Prostate gland (tissue), 2 donors: Measurements from ENCODE around the gene HLA-DQA1. TPM values are rescaled to one million over a fixed set of nuclear protein-coding genes. Genes with fewer than 3 reads are reported as not detected.
"Not testable (repeated sequence)": the region's sequence is repeated elsewhere in the genome, so short reads cannot be mapped to it uniquely, and the experiment has no call there.

ENCODE experiments used
- DNase-seq: peaks from one replicate; pipeline ENCODE4 v3.0.0-alpha.2; 2019; ENCODE audit warnings: low spot score
- H3K27ac ChIP-seq, 2 donors: fragments of 200-600 bp; sonication (generic); 2 replicates each; pipeline ENCODE4 v1.5.1; 2017 to 2019
- H3K27me3 ChIP-seq: fragments of 200-600 bp; sonication (generic); replicated peaks from 2 replicates; pipeline ENCODE4 v1.5.1; 2019; ENCODE audit not compliant: insufficient read depth
- H3K36me3 ChIP-seq, 2 donors: fragments of 200-600 bp; sonication (generic); 1 replicate in 1 of 2; 2 replicates in 1 of 2; pipeline versions ENCODE4 v1.5.1 to v1.8.1; 2017 to 2019
- H3K4me1 ChIP-seq: fragments of 200-600 bp; sonication (generic); replicated peaks from 2 replicates; pipeline ENCODE4 v1.5.1; 2019
- H3K4me3 ChIP-seq, 2 donors: fragments of 200-600 bp; sonication (generic); 2 replicates each; pipeline ENCODE4 v1.5.1; 2017 to 2019
- H3K9me3 ChIP-seq: fragments of 200-600 bp; sonication (generic); 2 replicates; pipeline ENCODE4 v1.5.1; 2017
- POLR2A ChIP-seq: fragments of 450-650 bp; IDR thresholded peaks from one replicate; pipeline ENCODE4 v1.6.1; 2016; ENCODE audit warnings: antibody characterized with exemption, mild to moderate bottlenecking
- POLR2AphosphoS5 ChIP-seq: sonication (generic); formaldehyde crosslinking; IDR thresholded peaks from one replicate; pipeline ENCODE4 v1.6.1; 2017; ENCODE audit warnings: antibody characterized with exemption
- WGBS: methylation state at CpG from one replicate; pipeline ENCODE4 v1.1.5; 2018; 5-methylcytosine and 5-hydroxymethylcytosine counted together
- intact Hi-C: fragments of 100-400 bp; cut with DNase I; formaldehyde crosslinking; loops from one replicate; pipeline ENCODE4 v1.14.2; 2022
- total RNA-seq, 2 donors: library from RNA; depleted of rRNA; stranded (reverse); fragments of >200 nt; gene quantifications; one replicate each; pipeline ENCODE4 v1.1.0, GENCODE V29; 2016
- TF ChIP-seq, protein P1 (sequence below), 4 experiments: fragments of 200-600 bp in 2 of 4; fragments of 450-650 bp in 2 of 4; sonication (generic) in 2 of 4; IDR thresholded peaks; 1 replicate in 3 of 4; 2 replicates in 1 of 4; pipeline ENCODE4 v1.5.1; 2016 to 2019; ENCODE audit warnings: antibody characterized with exemption in 4 of 4, mild to moderate bottlenecking in 2 of 4, moderate library complexity in 2 of 4

HLA-DQA1 gene
- total RNA-seq, 2 donors from 2014 or later, result 2.4 to 3.7 TPM

DNA sequence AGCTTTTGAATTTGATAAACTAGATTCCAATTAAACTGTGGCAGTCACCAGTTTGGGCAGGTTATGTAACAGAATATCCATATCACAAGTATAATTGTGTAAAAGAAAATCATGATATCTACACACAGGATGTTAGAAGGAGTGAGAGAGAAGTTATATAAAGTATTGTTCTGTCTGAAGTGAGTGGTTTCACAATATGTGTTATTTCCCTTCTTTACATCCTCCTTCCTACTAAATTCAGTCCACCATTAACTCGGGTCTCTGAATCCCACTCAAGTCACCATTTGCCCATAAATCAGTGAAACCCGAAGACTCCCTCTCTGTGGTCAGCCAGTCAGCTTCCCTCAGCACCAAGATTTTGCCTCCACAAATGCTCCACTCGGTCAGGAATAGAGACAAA, 28.5 kb downstream of the HLA-DQA1 start:
- intact Hi-C loops, result no loop called here
- Histone ChIP-seq H3K4me1 (no peaks in the 10 kb centered on the region), H3K27me3 (no peaks in the 10 kb centered on the region), H3K4me3 (no peak overlapping the region), H3K36me3 (no peaks in the 10 kb centered on the region), H3K9me3 (no peaks in the 10 kb centered on the region), H3K27ac (no peak overlapping the region)
- 12% methylated on average over 3 of the region's 3 CpGs for WGBS
- DNase-seq, result no peak
- TF ChIP-seq POLR2AphosphoS5 (no peak), POLR2A (no peak)
- TF ChIP-seq, protein P1, sequence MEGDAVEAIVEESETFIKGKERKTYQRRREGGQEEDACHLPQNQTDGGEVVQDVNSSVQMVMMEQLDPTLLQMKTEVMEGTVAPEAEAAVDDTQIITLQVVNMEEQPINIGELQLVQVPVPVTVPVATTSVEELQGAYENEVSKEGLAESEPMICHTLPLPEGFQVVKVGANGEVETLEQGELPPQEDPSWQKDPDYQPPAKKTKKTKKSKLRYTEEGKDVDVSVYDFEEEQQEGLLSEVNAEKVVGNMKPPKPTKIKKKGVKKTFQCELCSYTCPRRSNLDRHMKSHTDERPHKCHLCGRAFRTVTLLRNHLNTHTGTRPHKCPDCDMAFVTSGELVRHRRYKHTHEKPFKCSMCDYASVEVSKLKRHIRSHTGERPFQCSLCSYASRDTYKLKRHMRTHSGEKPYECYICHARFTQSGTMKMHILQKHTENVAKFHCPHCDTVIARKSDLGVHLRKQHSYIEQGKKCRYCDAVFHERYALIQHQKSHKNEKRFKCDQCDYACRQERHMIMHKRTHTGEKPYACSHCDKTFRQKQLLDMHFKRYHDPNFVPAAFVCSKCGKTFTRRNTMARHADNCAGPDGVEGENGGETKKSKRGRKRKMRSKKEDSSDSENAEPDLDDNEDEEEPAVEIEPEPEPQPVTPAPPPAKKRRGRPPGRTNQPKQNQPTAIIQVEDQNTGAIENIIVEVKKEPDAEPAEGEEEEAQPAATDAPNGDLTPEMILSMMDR (IDR thresholded peaks at IDR 0.05), result no peak

DNA sequence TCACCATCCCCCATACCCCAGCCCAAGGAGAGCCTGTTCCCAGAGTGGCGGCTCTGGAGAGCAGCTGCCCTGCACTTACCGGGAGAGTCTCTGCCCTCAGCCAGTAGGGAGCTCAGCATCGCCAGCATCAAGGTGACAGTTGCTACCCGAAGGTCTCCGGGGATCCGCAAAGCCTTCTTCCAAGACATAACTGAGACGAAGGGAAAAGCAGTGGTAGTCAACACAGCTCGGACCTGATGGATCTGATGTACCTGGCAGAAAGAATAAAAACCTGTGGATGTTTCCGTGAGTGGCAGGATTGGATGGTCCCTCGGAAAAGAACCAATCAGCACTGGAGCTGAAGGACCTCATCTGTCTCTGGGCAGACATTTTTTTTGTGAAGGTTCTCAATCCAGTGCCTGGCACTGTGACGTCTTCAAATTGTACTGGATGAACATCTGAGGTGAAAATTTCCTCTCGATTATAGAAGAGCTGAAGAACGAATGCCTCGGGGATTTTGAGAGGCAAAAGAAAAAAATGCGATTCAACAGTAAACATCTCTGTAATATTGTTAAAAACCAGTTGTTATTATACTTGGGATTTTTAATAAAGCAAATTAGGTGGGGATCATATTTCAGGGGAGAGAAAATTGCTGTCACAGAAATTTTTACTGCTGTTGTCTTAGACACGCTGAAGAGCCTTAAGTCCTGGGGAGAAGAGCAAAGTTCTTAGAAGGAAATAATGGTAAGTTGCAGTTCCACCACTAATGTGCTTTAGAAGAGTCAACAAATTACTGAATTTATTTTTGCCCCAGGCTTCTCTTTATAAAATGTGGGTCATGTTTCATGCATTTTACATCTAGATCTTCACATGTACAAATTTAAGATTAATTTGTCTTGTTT, 29.5 kb downstream of the HLA-DQA1 start, which contains the start of gene HLA-DQB1:
Gene HLA-DQB1 (minus strand): TSS at position 238 of the 881 bp plus-strand sequence. CDS start 50 bp downstream, at position 188.
- no peak for TF ChIP-seq POLR2A
- TF ChIP-seq, protein P1 (IDR thresholded peaks at IDR 0.05), result no peak
- no peak for TF ChIP-seq POLR2AphosphoS5
- no peaks in the 10 kb centered on the region for H3K4me1 ChIP-seq
- H3K4me3 ChIP-seq, result no peak within 1 kb of the TSS
- intact Hi-C loops, result no loop called here
- no peak within 1 kb of the TSS for H3K27ac ChIP-seq
- no peaks in the 10 kb centered on the region for H3K36me3 ChIP-seq
- DNase-seq, result peak; percentile 20
- 19% methylated on average over 16 of the region's 16 CpGs for WGBS
- H3K9me3 ChIP-seq, result no peaks in the 10 kb centered on the region
- no peaks in the 10 kb centered on the region for H3K27me3 ChIP-seq

DNA sequence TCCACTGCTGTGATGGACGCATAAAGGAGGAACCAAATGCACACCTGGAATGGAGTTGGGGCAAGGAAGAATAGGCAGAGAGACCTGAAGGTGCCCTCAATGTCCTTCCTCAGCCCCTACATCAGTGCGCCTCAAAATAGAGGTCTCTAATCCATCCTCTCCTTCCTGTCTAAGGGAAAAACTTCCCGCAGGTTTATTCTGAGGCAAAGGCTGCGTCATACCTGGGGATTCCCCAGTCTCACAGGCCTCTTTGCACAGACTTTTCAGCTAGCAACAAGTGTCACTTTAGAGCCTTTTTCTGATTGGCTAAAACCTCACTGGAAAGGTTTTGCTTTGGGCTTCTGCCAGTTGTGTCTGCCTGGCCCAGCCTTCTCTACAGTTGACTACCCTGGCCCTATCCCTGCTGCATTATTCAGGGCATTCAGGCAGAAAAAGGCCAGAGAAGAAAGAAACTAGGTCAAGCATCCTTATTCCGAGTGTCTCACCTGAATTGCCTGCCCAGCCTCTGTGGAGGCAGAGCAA, 31.1 kb downstream of the HLA-DQA1 start:
- Histone ChIP-seq H3K36me3 (no peaks in the 10 kb centered on the region), H3K27me3 (no peaks in the 10 kb centered on the region), H3K27ac (no peak overlapping the region), H3K4me1 (no peaks in the 10 kb centered on the region), H3K4me3 (no peak overlapping the region), H3K9me3 (no peaks in the 10 kb centered on the region)
- 34% methylated on average over 5 of the region's 5 CpGs for WGBS
- TF ChIP-seq POLR2A (no peak), POLR2AphosphoS5 (peak; percentile 55)
- intact Hi-C loops, result no loop called here
- DNase-seq, result peak; percentile 23

DNA sequence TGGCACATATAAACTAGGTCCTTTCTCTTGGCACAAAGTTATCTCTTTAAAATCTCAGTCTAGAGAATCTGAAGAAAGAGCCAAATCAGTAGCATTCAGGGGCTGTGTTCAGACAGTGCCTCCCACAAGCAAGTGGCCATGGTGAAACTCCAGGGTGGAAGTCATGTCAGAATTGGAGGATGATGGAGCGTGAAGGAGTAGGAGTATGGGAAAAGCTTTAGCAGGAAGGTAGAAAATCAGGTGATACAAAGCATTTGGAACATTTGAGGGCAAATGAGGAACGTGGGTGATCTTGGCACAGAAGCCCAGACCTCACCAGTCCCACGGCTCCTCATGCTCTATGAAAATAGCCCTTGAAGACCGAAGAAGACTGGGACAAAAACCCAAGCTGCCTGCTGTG, 32.0 kb downstream of the HLA-DQA1 start:
- no peak for DNase-seq
- no peaks in the 10 kb centered on the region for H3K27me3 ChIP-seq
- TF ChIP-seq POLR2AphosphoS5 (no peak), POLR2A (no peak)
- TF ChIP-seq, protein P1 (IDR thresholded peaks at IDR 0.05), result no peak
- no peaks in the 10 kb centered on the region for H3K4me1 ChIP-seq
- WGBS, result 57% methylated on average over 4 of the region's 4 CpGs
- no peak overlapping the region for H3K27ac ChIP-seq
- intact Hi-C loops, result no loop called here
- no peaks in the 10 kb centered on the region for H3K9me3 ChIP-seq
- no peaks in the 10 kb centered on the region for H3K36me3 ChIP-seq
- H3K4me3 ChIP-seq, result no peak overlapping the region

DNA sequence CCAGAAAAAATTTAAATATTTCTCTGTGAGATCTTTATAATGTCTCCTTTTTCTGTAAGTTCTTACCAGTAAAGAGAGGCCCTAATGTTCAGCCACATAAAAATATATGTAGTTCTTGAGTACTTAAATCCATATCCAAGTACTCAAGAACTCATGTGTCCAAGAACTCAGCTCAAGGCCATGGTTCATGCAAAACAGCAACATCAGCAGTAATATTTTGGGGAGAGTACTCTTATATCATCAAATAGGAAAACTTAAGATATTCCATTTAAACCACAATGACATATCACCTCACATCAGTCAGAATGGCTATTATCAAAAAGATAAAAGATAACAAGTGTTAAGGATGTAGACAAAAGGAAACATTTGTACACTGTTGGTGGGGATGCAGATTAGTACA, 32.7 kb downstream of the HLA-DQA1 start:
- Histone ChIP-seq H3K27ac (no peak overlapping the region), H3K9me3 (no peaks in the 10 kb centered on the region), H3K27me3 (no peaks in the 10 kb centered on the region), H3K36me3 (no peaks in the 10 kb centered on the region), H3K4me3 (no peak overlapping the region), H3K4me1 (no peaks in the 10 kb centered on the region)
- DNase-seq, result no peak
- TF ChIP-seq, protein P1 (IDR thresholded peaks at IDR 0.05), result no peak
- intact Hi-C loops, result no loop called here

DNA sequence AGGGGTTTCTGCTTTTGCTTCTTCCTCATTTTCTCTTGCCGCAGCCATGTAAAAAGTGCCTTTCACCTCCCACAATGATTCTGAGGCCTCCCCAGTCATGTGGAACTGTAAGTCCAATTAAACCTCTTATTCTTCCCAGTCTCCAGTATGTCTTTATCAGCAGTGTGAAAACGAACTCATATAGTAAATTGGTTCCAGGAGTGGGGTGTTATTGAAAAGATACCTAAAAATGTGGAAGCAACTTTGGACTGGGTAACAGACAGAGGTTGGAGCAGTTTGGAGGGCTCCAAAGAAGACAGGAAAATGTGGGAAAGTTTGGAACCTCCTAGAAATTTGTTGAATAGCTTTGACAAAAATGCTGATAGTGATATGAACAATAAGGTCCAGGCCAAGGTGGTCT, 34.7 kb downstream of the HLA-DQA1 start:
- H3K9me3 ChIP-seq, H3K36me3 ChIP-seq, DNase-seq, H3K27ac ChIP-seq, H3K4me3 ChIP-seq, H3K27me3 ChIP-seq, H3K4me1 ChIP-seq, intact Hi-C loops: not testable (repeated sequence)
- 54% methylated on average over 2 of the region's 2 CpGs for WGBS

DNA sequence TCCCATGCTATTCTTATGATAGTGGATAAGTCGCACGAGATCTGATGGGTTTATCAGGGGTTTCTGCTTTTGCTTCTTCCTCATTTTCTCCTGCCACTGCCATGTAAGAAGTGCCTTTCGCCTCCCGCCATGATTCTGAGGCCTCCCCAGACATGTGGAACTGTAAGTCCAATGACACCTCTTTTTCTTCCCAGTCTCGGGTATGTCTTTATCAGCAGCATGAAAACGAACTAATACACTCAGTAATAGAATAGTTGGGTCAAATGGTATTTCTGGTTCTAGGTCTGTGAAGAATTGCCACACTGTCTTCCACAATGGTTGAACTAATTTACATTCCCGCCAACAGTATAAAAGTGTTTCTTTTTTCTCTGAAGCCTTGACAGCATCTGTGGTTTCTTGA, 36.9 kb downstream of the HLA-DQA1 start:
- H3K27ac ChIP-seq, H3K4me1 ChIP-seq, H3K4me3 ChIP-seq, H3K36me3 ChIP-seq, DNase-seq, intact Hi-C loops, H3K9me3 ChIP-seq, H3K27me3 ChIP-seq: not testable (repeated sequence)
- WGBS, result 77% methylated on average over 7 of the region's 7 CpGs
